ENCODE results near the gene PRKCG. TPM values are rescaled to one million over a fixed set of nuclear protein-coding genes. Genes with fewer than 3 reads are reported as not detected.

The PRKCG gene
- total and polyA plus RNA-seq, 2 of the 8 experiments (the other 6 are each of a cell fraction or from before 2014, with no cell fraction given): 6.1 to 10.6 TPM

- TF ChIP-seq, protein P1, sequence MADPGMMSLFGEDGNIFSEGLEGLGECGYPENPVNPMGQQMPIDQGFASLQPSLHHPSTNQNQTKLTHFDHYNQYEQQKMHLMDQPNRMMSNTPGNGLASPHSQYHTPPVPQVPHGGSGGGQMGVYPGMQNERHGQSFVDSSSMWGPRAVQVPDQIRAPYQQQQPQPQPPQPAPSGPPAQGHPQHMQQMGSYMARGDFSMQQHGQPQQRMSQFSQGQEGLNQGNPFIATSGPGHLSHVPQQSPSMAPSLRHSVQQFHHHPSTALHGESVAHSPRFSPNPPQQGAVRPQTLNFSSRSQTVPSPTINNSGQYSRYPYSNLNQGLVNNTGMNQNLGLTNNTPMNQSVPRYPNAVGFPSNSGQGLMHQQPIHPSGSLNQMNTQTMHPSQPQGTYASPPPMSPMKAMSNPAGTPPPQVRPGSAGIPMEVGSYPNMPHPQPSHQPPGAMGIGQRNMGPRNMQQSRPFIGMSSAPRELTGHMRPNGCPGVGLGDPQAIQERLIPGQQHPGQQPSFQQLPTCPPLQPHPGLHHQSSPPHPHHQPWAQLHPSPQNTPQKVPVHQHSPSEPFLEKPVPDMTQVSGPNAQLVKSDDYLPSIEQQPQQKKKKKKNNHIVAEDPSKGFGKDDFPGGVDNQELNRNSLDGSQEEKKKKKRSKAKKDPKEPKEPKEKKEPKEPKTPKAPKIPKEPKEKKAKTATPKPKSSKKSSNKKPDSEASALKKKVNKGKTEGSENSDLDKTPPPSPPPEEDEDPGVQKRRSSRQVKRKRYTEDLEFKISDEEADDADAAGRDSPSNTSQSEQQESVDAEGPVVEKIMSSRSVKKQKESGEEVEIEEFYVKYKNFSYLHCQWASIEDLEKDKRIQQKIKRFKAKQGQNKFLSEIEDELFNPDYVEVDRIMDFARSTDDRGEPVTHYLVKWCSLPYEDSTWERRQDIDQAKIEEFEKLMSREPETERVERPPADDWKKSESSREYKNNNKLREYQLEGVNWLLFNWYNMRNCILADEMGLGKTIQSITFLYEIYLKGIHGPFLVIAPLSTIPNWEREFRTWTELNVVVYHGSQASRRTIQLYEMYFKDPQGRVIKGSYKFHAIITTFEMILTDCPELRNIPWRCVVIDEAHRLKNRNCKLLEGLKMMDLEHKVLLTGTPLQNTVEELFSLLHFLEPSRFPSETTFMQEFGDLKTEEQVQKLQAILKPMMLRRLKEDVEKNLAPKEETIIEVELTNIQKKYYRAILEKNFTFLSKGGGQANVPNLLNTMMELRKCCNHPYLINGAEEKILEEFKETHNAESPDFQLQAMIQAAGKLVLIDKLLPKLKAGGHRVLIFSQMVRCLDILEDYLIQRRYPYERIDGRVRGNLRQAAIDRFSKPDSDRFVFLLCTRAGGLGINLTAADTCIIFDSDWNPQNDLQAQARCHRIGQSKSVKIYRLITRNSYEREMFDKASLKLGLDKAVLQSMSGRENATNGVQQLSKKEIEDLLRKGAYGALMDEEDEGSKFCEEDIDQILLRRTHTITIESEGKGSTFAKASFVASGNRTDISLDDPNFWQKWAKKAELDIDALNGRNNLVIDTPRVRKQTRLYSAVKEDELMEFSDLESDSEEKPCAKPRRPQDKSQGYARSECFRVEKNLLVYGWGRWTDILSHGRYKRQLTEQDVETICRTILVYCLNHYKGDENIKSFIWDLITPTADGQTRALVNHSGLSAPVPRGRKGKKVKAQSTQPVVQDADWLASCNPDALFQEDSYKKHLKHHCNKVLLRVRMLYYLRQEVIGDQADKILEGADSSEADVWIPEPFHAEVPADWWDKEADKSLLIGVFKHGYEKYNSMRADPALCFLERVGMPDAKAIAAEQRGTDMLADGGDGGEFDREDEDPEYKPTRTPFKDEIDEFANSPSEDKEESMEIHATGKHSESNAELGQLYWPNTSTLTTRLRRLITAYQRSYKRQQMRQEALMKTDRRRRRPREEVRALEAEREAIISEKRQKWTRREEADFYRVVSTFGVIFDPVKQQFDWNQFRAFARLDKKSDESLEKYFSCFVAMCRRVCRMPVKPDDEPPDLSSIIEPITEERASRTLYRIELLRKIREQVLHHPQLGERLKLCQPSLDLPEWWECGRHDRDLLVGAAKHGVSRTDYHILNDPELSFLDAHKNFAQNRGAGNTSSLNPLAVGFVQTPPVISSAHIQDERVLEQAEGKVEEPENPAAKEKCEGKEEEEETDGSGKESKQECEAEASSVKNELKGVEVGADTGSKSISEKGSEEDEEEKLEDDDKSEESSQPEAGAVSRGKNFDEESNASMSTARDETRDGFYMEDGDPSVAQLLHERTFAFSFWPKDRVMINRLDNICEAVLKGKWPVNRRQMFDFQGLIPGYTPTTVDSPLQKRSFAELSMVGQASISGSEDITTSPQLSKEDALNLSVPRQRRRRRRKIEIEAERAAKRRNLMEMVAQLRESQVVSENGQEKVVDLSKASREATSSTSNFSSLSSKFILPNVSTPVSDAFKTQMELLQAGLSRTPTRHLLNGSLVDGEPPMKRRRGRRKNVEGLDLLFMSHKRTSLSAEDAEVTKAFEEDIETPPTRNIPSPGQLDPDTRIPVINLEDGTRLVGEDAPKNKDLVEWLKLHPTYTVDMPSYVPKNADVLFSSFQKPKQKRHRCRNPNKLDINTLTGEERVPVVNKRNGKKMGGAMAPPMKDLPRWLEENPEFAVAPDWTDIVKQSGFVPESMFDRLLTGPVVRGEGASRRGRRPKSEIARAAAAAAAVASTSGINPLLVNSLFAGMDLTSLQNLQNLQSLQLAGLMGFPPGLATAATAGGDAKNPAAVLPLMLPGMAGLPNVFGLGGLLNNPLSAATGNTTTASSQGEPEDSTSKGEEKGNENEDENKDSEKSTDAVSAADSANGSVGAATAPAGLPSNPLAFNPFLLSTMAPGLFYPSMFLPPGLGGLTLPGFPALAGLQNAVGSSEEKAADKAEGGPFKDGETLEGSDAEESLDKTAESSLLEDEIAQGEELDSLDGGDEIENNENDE (IDR thresholded peaks at IDR 0.05; ENCODE audit: insufficient replicate concordance, low read length): no peak
- no peak for TF ChIP-seq TAF1 (IDR thresholded peaks at IDR 0.05; ENCODE audit: low read depth, low read length)
- TF ChIP-seq KDM1A (IDR thresholded peaks at IDR 0.05; ENCODE audit: borderline replicate concordance, low read length): no peak
- no peak for TF ChIP-seq EP300 (IDR thresholded peaks at IDR 0.05; ENCODE audit: borderline replicate concordance in 1 of 2, low read depth in 2 of 2, low read length in 2 of 2)
- no peak for TF ChIP-seq TCF12 (IDR thresholded peaks at IDR 0.05; ENCODE audit: low read depth, low read length)
- no peak for TF ChIP-seq KDM4A (IDR thresholded peaks at IDR 0.05; ENCODE audit: low read depth, low read length, severe bottlenecking)
- TF ChIP-seq JUN (IDR thresholded peaks at IDR 0.05; ENCODE audit: low read depth, low read length): no peak
- no peak for TF ChIP-seq SIX5 (IDR thresholded peaks at IDR 0.05; ENCODE audit: low read depth, low read length)
- no peak for TF ChIP-seq ATF3 (IDR thresholded peaks at IDR 0.05; ENCODE audit: insufficient read depth, low read depth, low read length)
- TF ChIP-seq POLR2A (IDR thresholded peaks at IDR 0.05; ENCODE audit: control extremely low read depth in 1 of 2, low read depth in 2 of 2, low read length in 2 of 2): no peak
- TF ChIP-seq NANOG (IDR thresholded peaks at IDR 0.05; ENCODE audit: insufficient read depth, low read depth, low read length, poor library complexity, severe bottlenecking): no peak
Observed at GRCh38 chr19:53878776-53879139, 3.2 kb upstream of the PRKCG start (continued).
